SJSA1 (cell line): ENCODE results near the gene RNF10. TPM values are rescaled to one million over a fixed set of nuclear protein-coding genes. Genes with fewer than 3 reads are reported as not detected.

Experiments
- DNase-seq, 2 experiments: peaks; one replicate each; pipeline ENCODE4 v3.0.0-alpha.2; 2015 to 2020; ENCODE audit warnings: low spot score in 2 of 2, low read depth in 1 of 2
- H3K27ac ChIP-seq: fragments of 250-450 bp; sonication (Bioruptor Pico); 2 replicates; pipeline ENCODE4 v1.5.1; 2020; ENCODE audit warnings: mild to moderate bottlenecking, moderate library complexity
- H3K27me3 ChIP-seq: fragments of 250-450 bp; sonication (Bioruptor Pico); replicated peaks from 2 replicates; pipeline ENCODE4 v1.5.1; 2020; ENCODE audit warnings: mild to moderate bottlenecking, moderate library complexity
- H3K36me3 ChIP-seq: fragments of 250-450 bp; sonication (Bioruptor Pico); 2 replicates; pipeline ENCODE4 v1.5.1; 2020; ENCODE audit warnings: mild to moderate bottlenecking
- H3K4me1 ChIP-seq: fragments of 250-450 bp; sonication (Bioruptor Pico); replicated peaks from 2 replicates; pipeline ENCODE4 v1.6.1; 2021; ENCODE audit warnings: mild to moderate bottlenecking
- H3K4me3 ChIP-seq: fragments of 250-450 bp; sonication (Bioruptor Pico); 2 replicates; pipeline ENCODE4 v1.5.1; 2020; ENCODE audit warnings: mild to moderate bottlenecking
- H3K9me3 ChIP-seq: fragments of 250-450 bp; sonication (Bioruptor Pico); replicated peaks from 2 replicates; pipeline ENCODE4 v1.5.1; 2020; ENCODE audit warnings: mild to moderate bottlenecking
- total RNA-seq: library from RNA; depleted of rRNA; stranded (reverse); fragments of >200 nt; shearing (Covaris generic); gene quantifications from 2 replicates; pipeline ENCODE4 v1.2.3, GENCODE V29; 2014

The RNF10 gene
- total RNA-seq, 1 experiment from 2014 or later, result 54.7 TPM

- Histone ChIP-seq H3K9me3 (no peaks in the 10 kb centered on the region), H3K36me3 (peaks cover 54% of the 10 kb centered on the region), H3K4me1 (peaks cover 38% of the 10 kb centered on the region), H3K27ac (no peak overlapping the region), H3K27me3 (no peaks in the 10 kb centered on the region), H3K4me3 (peak overlapping the region; percentile 83)
- DNase-seq, result no peak
These were observed 2.1 kb downstream of the RNF10 start for GRCh38 chr12:120536064-120536791.

GRCh38 chr12:120537856-120538220, 3.7 kb downstream of the RNF10 start:
- Histone ChIP-seq H3K4me1 (peaks cover 38% of the 10 kb centered on the region), H3K27ac (no peak overlapping the region), H3K4me3 (no peak overlapping the region), H3K27me3 (no peaks in the 10 kb centered on the region), H3K36me3 (peaks cover 64% of the 10 kb centered on the region), H3K9me3 (no peaks in the 10 kb centered on the region)
- DNase-seq, result no peak

GRCh38 chr12:120538281-120539156, 4.4 kb downstream of the RNF10 start:
- no peak overlapping the region for H3K4me3 ChIP-seq
- DNase-seq, result peak; percentile 34 to 46

GRCh38 chr12:120539303-120539702, 5.1 kb downstream of the RNF10 start:
- Histone ChIP-seq H3K36me3 (peaks cover 65% of the 10 kb centered on the region), H3K27me3 (no peaks in the 10 kb centered on the region), H3K27ac (0 out of 2 replicates have a peak overlapping the region, but pooled peaks have one; percentile 30), H3K4me3 (no peak overlapping the region), H3K4me1 (peaks cover 38% of the 10 kb centered on the region), H3K9me3 (no peaks in the 10 kb centered on the region)
- DNase-seq, result no peak

More at GRCh38 chr12:120538281-120539156, 4.4 kb downstream of the RNF10 start:
- Histone ChIP-seq H3K4me1 (peaks cover 38% of the 10 kb centered on the region), H3K9me3 (no peaks in the 10 kb centered on the region), H3K36me3 (peaks cover 66% of the 10 kb centered on the region), H3K27ac (peak overlapping the region; percentile 30; the same call in 1 of the 2 replicates), H3K27me3 (no peaks in the 10 kb centered on the region)

- H3K4me3 ChIP-seq, result no peak overlapping the region
- peaks cover 35% of the 10 kb centered on the region for H3K4me1 ChIP-seq
- no peaks in the 10 kb centered on the region for H3K9me3 ChIP-seq
- no peak overlapping the region for H3K27ac ChIP-seq
- no peak for DNase-seq
- H3K36me3 ChIP-seq, result peaks cover 61% of the 10 kb centered on the region
- no peaks in the 10 kb centered on the region for H3K27me3 ChIP-seq
These were observed 6.3 kb downstream of the RNF10 start for GRCh38 chr12:120540445-120540844.

GRCh38 chr12:120542166-120542565, 8.0 kb downstream of the RNF10 start:
- no peak overlapping the region for H3K27ac ChIP-seq
- H3K27me3 ChIP-seq, result no peaks in the 10 kb centered on the region
- peaks cover 19% of the 10 kb centered on the region for H3K4me1 ChIP-seq
- peaks cover 59% of the 10 kb centered on the region for H3K36me3 ChIP-seq
- H3K9me3 ChIP-seq, result no peaks in the 10 kb centered on the region
- DNase-seq, result no peak
- H3K4me3 ChIP-seq, result no peak overlapping the region

- Histone ChIP-seq H3K9me3 (no peaks in the 10 kb centered on the region), H3K27me3 (no peaks in the 10 kb centered on the region), H3K27ac (no peak overlapping the region), H3K36me3 (peaks cover 59% of the 10 kb centered on the region), H3K4me3 (no peak overlapping the region), H3K4me1 (no peaks in the 10 kb centered on the region)
- DNase-seq, result no peak
These were observed 10.5 kb downstream of the RNF10 start for GRCh38 chr12:120544691-120545090.

GRCh38 chr12:120546050-120546386, 11.9 kb downstream of the RNF10 start:
- DNase-seq, result no peak
- Histone ChIP-seq H3K27me3 (no peaks in the 10 kb centered on the region), H3K27ac (no peak overlapping the region), H3K4me3 (no peak overlapping the region), H3K36me3 (peaks cover 51% of the 10 kb centered on the region), H3K4me1 (no peaks in the 10 kb centered on the region), H3K9me3 (no peaks in the 10 kb centered on the region)

- Histone ChIP-seq H3K9me3 (no peaks in the 10 kb centered on the region), H3K36me3 (peaks cover 45% of the 10 kb centered on the region), H3K27ac (no peak overlapping the region), H3K4me3 (no peak overlapping the region), H3K4me1 (no peaks in the 10 kb centered on the region), H3K27me3 (no peaks in the 10 kb centered on the region)
- DNase-seq, result no peak
These were observed 20.5 kb downstream of the RNF10 start for GRCh38 chr12:120554678-120555077.

- no peak overlapping the region for H3K27ac ChIP-seq
- H3K4me3 ChIP-seq, result no peak overlapping the region
- H3K36me3 ChIP-seq, result peaks cover 64% of the 10 kb centered on the region
- H3K27me3 ChIP-seq, result no peaks in the 10 kb centered on the region
- no peaks in the 10 kb centered on the region for H3K4me1 ChIP-seq
- DNase-seq, result no peak
- H3K9me3 ChIP-seq, result no peaks in the 10 kb centered on the region
These were observed 23.4 kb downstream of the RNF10 start for GRCh38 chr12:120557589-120557988.

- Histone ChIP-seq H3K27ac (no peak overlapping the region), H3K36me3 (peaks cover 83% of the 10 kb centered on the region), H3K27me3 (no peaks in the 10 kb centered on the region), H3K4me3 (no peak overlapping the region), H3K9me3 (no peaks in the 10 kb centered on the region), H3K4me1 (no peaks in the 10 kb centered on the region)
- no peak for DNase-seq
These were observed 28.8 kb downstream of the RNF10 start for GRCh38 chr12:120562906-120563305.

GRCh38 chr12:120563495-120563894, 29.3 kb downstream of the RNF10 start:
- Histone ChIP-seq H3K36me3 (peaks cover 83% of the 10 kb centered on the region), H3K27me3 (no peaks in the 10 kb centered on the region), H3K4me3 (no peak overlapping the region), H3K4me1 (no peaks in the 10 kb centered on the region), H3K9me3 (no peaks in the 10 kb centered on the region), H3K27ac (no peak overlapping the region)
- no peak for DNase-seq

- peaks cover 84% of the 10 kb centered on the region for H3K36me3 ChIP-seq
- DNase-seq, result no peak
These were observed 37.1 kb downstream of the RNF10 start for GRCh38 chr12:120571299-120571698.

GRCh38 chr12:120573560-120573959, 39.4 kb downstream of the RNF10 start:
- H3K4me1 ChIP-seq, result no peaks in the 10 kb centered on the region
- H3K27ac ChIP-seq, result no peak overlapping the region
- H3K9me3 ChIP-seq, result no peaks in the 10 kb centered on the region
- no peaks in the 10 kb centered on the region for H3K27me3 ChIP-seq
- no peak overlapping the region for H3K4me3 ChIP-seq
- no peak for DNase-seq
- H3K36me3 ChIP-seq, result peaks cover 91% of the 10 kb centered on the region

More at GRCh38 chr12:120571299-120571698, 37.1 kb downstream of the RNF10 start:
- Histone ChIP-seq H3K4me1 (no peaks in the 10 kb centered on the region), H3K27me3 (no peaks in the 10 kb centered on the region), H3K4me3 (no peak overlapping the region), H3K27ac (no peak overlapping the region), H3K9me3 (no peaks in the 10 kb centered on the region)
